HG03175 (cell line): ENCODE results near the gene ATG13.

Experiments
- ATAC-seq: cut with Tn5 transposase; IDR thresholded peaks from one replicate; pipeline ENCODE4 v1.9.1; 2021; ENCODE audit warnings: mild to moderate bottlenecking, moderate library complexity; ENCODE audit not compliant: unreplicated experiment

The ATG13 gene

DNA sequence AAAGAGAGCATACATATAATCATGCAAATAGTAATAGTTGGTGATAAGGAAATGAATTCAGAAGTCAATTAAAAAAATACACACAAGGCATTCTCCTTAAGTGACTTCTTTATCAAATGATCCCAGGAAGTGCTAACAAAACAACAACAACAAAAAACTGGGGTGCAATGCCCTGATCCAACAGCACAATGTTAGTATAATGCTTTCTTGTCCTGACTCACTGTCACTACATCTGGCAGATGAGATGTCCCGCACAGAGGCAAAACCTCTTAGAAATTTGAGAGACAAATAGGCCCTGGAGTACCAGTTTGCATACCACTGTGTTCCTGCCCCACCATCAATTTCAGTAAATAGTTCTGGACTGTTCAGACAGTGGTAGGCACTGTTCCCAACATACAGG, 12.6 kb upstream of the ATG13 start:
- ATAC-seq = no peak

GRCh38 chr11:46607516-46607915, 9.8 kb upstream of the ATG13 start:
- ATAC-seq = no peak

GRCh38 chr11:46609386-46609785, 8.0 kb upstream of the ATG13 start:
- ATAC-seq = no peak

- ATAC-seq = no peak
These were observed 5.6 kb upstream of the ATG13 start for GRCh38 chr11:46611526-46612304.

DNA sequence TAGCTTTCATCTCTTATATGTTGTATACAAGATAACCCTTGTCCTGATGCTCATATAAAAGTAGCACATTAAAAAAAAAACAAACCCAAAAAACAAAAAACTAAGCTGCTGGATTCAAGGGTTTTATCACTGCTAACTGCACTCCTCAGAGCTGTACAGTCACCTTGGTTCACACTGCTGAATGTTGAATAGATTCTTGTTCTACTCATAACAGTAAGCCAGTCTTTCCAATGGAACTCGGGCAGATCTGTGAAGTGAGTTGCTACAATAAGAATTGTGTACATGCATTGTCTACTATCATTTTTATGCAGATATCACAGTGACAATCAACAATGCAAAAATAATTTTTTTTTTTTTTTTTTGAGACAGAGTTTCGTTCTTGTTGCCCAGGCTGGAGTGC, 5.0 kb upstream of the ATG13 start:
- ATAC-seq = no peak

DNA sequence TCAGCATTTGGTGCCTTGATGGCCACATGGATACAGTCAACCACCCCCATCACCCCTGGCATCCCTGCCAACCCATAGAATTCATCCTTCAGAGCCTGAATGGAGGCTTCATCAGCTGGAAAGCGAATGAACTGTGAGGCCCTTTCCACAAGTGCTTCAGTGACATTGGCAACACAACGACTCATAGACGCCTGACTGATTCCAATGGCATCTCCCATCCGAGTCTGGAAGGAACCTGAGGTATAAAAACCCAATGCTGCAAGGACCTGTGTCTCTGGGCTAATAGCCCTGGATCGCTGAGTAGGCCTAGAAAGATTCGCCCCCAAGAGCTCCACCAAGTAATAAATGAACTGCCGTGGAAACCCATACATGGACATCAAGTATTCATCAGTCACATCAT, 1.6 kb upstream of the ATG13 start:
- no peak for ATAC-seq

- no peak for ATAC-seq
These were observed 711 bp upstream of the ATG13 start for GRCh38 chr11:46616551-46617133.

DNA sequence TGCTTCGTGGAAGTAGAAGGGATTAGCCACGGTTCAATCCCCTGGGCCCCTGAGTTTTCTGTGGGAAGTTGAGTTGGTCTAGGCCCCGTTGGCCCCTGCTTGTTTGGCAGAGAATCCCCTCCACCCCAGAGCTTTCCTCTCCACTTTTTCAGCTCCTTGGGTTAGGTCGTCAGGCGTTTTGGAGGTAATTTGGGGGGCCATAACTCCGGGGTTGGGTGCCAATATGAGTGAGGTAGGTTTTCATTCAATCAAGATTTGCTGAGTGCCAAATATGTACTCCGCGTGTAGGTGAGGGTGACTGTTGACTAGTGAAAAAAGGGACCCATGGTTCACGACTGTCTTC, 590 bp downstream of the ATG13 start:
- no peak for ATAC-seq

DNA sequence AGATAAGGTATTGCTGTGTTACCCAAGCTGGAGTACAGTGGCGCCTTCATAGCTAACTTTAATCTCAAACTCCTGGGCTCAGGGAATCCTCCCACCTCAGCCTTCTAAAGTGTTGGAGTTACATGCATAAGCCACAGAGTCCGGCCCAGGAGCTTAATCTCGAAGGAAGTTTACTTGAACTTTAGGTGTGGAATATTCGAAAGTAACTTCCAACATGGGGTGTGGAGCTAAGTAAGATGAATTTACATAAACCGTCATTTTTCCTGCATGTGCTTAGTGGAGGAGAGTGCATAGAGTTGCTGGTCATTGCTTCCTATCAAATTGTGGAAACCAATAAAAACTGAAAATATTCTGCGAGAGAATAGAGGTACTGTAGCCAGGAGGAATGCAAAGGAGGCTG, 1.5 kb downstream of the ATG13 start:
- no peak for ATAC-seq

GRCh38 chr11:46625406-46625805, 8.1 kb downstream of the ATG13 start:
- no peak for ATAC-seq

DNA sequence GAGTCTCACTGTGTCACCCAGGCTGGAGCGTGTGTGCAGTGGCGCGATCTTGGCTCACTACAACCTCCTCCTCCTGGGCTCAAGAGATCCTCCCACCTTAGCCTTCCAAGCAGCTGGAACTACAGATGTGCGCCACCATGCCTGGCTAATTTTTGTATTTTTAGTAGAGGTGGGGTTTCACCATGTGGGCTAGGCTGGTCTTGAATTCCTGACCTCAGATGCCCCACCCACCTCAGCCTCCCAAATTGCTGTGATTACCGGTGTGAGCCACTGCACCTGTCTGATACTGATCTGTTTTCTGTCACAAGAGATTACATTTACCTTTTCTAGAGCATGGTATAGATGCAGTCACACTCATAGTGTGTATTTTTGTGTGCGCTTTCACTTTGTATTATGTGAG, 11.6 kb downstream of the ATG13 start:
- ATAC-seq = no peak

GRCh38 chr11:46630237-46630636, 12.9 kb downstream of the ATG13 start:
- no peak for ATAC-seq

- no peak for ATAC-seq
These were observed 14.3 kb downstream of the ATG13 start for GRCh38 chr11:46631676-46632075.

GRCh38 chr11:46632502-46632901, 15.1 kb downstream of the ATG13 start:
- ATAC-seq = no peak

GRCh38 chr11:46633291-46634217, 16.2 kb downstream of the ATG13 start:
- ATAC-seq = no peak

DNA sequence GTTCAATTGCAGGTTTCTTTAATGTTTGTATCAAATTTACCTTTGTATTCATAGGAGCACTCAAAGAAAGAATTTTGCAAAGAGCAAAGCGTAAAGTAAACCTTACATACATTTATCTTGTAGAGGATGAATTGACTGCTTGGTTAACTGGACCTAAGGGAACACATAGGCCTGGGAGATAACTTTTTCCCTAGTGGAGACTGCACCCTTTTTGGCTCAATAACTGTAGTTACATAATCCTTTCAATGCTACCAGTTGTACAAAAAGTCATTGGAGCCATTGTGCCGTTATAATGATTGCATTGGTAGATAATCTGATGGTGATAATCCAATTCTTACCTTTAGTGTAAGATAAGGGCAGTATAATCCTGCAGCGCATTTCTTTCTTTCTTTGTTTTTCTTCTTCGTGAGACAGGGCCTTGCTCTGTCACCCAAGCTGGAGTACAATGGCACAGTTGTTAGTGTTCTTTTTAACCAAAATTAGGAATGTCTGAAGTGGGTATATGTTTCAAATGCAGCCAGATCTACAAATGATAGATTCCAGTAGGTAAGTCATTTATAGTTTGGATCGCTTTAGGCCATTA, 18.3 kb downstream of the ATG13 start:
- ATAC-seq = no peak

GRCh38 chr11:46637546-46637945, 20.2 kb downstream of the ATG13 start:
- no peak for ATAC-seq

- no peak for ATAC-seq
These were observed 22.0 kb downstream of the ATG13 start for GRCh38 chr11:46639197-46639839.

DNA sequence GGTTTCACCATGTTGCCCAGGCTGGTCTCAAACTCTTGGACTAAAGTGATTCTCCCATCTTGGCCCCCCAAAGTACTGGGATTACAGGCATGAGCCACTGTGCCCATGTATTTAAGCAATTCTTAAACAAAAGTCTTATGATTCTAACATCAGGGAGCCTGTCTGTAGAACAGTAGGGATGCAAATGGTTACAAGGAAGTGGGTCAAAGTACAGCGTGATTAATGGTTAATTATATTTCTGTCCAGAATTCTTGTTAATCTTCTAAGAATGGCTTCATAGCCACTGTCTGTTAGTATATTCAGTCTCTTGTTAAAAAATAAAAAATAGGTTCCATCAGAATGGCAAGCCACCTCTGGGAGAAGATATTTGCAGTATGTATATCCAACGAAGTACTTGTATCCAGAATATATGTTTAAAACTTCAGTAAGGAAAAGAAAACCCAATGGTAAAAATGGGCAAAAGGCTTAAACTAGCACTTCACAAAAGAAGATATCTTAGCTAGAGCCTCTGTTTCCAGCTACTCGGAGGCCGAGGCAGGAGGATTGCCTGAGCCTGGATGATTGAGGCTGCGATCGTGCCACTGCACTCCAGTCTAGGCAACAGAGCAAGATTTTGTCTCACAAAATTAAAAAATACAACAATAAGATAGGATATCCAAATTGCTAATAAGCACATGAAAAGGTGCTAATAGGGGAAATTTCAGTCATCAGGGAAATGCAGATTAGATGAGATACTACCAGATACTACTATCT, 22.9 kb downstream of the ATG13 start:
- no peak for ATAC-seq

DNA sequence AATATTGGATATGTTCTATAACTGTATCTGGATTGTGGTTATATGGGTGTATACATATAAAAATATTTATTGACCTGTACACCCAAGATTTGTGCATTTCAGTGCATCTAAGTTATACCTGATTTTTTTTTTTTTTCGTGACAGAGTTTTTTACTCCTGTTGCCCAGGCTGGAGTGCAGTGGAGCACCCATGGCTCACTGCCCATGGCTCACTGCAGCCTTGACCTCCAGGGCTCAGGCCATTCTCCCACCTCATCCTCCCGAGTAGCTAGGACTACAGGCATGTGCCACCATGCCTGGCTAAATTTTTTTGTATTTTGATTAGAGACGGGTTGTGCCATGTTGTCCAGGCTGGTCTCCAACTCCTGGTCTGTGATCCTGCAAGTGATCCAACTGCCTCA, 24.3 kb downstream of the ATG13 start:
- no peak for ATAC-seq
